OCI-M1 (cell line): ENCODE results near the gene NBEAL2.

ENCODE experiments used
- DNase-seq: peaks from one replicate; lab custom pipeline; 2025; lab: John Stamatoyannopoulos, UW

The NBEAL2 gene

DNA sequence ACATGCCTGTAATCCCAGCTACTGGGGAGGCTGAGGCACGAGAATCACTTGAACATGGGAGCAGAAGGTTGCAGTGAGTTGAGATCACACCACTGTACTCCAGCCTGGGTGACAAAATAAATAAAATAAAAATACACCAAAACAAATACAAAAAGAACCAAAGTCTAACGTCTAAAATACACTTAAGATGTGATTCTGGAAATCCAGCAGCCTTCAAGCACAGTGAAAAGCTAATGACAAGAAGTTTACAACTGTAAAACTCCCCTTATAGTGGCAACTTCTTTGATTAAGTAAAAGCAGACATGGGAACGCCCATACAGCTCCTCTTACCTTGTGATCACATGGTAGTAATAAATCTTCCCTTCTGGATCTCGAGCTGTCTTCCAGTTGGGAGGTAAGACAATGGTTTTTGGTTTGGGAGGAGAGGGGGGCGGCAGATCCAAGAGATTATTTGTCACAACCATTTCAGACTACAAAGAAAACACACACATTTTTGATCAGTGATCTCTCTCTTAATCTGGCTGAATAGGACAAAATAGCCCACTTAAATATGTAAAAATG lies 62.8 kb downstream of the NBEAL2 start:
- DNase-seq = peak; percentile 43

DNA sequence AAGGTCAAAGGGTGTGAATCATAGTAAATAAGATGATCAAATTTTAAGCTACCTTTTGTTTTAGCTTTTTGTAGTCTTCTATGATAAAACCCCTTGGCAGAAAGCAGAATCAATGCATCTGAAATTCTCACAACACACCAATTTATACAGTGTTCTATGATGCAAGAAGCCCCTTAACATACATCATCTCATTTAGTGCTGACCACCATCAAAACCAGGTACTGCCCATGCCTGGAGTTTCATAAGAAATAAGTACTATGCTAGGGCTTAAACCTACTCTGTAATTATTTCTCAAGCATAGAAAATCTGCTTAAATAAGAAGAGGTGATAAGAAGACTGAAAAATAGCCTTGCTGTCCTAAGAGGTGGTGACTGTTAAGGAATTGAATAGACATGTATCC lies 67.6 kb downstream of the NBEAL2 start:
- peak; percentile 35 for DNase-seq

DNA sequence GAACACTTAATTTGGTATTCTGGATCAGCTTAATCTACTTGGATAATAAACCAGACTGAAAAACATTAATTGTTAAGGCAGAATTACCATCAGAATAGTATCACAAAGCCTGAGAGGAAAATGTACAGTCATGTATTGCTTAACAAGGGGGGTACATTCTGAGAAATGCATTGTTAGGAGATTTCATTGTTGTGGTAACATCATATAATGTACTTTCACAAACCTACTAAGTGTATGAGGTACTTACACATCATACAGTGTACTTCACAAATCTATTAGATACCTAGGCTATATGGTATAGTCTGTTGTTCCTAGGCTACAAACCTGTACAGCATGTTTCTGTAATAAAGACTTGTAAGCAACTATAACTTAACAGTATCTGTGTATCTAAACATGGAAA lies 68.2 kb downstream of the NBEAL2 start:
- peak; percentile 30 for DNase-seq

DNA sequence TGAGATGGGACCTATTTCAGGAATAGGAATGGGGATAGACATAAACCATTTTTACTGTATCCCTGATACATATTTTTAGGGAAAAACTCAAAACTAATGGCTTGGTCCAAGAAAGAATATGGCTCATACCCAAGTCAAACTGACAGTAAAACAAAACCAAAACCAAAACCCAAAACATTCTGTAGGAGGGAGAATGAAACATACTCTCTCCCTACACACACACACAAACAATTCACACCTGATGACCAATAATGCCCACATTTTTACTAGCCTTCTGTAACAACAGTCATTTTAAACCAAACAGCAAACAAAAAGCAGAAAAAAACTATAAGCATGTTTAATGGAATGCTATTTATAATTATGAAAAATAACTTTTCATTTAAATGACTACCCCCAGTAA lies 74.9 kb downstream of the NBEAL2 start:
- DNase-seq = no peak

DNA sequence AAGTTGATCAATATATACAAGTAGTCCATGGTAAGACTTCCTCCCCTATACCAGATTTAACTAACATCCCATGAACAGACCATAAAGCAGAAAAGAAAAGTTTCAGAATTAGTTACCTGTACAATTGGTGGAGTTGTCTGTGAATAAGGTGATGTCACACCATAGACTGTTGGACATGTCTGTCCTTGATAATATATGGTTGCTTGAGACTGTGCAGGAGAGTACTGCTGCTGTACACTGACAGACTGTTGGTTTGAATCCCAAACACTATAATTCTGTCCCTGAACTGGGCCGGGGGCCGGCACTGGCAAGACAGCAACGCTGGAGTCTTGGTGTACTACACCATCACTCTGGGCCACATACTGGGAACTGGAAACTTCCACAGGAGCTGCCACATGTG lies 77.2 kb downstream of the NBEAL2 start:
- no peak for DNase-seq

DNA sequence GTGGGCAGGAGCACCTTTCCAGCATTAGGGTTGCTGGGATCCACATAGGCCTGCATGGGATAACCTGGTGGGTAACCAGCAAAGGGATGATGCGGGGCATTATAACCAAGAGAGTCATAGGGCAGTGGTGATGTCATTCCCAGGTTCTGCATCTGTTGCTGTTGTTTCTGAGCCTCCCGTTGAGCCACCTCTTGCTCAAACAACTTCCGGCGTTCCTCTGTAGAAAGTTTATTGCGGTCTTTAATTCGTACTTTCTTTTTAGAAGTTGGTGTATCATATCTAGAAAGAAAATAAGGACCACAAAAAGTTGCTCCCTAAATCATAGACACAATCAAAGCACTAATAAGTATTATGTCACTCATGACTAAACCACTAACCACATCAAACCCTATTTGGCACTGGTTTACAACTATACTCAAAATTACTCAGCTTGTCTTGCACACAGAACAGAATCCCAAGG lies 77.8 kb downstream of the NBEAL2 start:
- DNase-seq = no peak
